22Rv1 (cell line): ENCODE measurements around the gene DNAJB1.

Experiments used
- H3K27ac ChIP-seq: fragments of 450-650 bp; 2 replicates; pipeline ENCODE4 v1.5.1; 2017
- CTCF ChIP-seq: fragments of 450-650 bp; IDR thresholded peaks from 2 replicates; pipeline ENCODE4 v1.5.1; 2017; ENCODE audit warnings: mild to moderate bottlenecking
- ZFX ChIP-seq: fragments of 450-650 bp; IDR thresholded peaks from 2 replicates; pipeline ENCODE4 v1.6.1; 2017; ENCODE audit warnings: antibody characterized with exemption, borderline replicate concordance

DNAJB1 gene

DNA sequence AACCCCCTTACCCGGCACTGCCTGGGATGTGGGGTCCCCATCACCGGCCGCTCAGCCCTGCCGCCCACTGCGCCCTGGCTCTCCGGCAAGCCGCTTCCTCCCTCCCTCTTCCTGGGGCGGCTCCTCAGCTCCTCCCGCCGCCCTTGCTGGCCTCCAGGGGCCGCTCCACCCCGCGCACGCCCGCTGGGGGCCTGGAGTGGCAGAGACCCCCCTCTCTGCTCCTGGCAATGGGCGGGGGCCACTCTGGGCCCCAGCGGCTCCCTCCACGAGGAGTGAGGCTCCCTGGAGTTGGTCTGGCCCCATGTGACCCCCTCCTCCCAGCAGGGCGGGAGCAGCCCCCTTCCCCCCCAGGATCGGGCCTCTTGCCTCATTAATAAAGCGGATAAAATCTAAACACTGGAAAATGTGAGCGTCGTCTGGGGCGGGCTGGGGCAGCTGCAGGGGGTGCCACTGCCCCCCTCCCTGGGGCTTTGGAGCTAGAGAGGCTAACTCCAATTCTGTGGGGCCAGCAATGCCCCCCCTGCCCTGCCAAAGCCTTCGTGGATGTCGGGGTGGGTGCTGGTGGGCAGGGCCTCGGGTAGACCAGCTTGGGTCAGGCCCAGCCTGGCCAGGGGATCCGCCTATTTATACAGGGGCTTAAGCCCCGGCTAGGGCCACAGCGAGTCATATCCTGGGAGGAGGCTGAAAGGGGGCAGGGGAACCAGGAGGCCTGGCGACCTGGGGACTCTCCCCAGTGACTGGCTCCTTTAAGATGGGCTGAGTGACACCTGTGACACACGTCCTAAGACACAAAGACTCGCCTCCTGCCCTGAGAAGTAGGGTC lies 42.7 kb downstream of the DNAJB1 start, which contains the start of gene PTGER1:
Gene PTGER1 (minus strand): TSS at position 104 of the 823 bp plus-strand sequence. CDS start 1,034 bp downstream, outside the sequence.
- no peak within 1 kb of the TSS for H3K27ac ChIP-seq
- TF ChIP-seq CTCF (peak; percentile 36), ZFX (no peak)

- TF ChIP-seq CTCF (no peak), ZFX (no peak)
These were observed 43.4 kb downstream of the DNAJB1 start for GRCh38 chr19:14474827-14475226.

GRCh38 chr19:14473978-14474578 lies 44.1 kb downstream of the DNAJB1 start:
- TF ChIP-seq ZFX (no peak), CTCF (peak; percentile 18; the same call in 1 of the 2 replicates)
- H3K27ac ChIP-seq: no peak overlapping the region; the same call in 1 of the 2 replicates

More at GRCh38 chr19:14474827-14475226, 43.4 kb downstream of the DNAJB1 start:
- no peak overlapping the region for H3K27ac ChIP-seq

DNA sequence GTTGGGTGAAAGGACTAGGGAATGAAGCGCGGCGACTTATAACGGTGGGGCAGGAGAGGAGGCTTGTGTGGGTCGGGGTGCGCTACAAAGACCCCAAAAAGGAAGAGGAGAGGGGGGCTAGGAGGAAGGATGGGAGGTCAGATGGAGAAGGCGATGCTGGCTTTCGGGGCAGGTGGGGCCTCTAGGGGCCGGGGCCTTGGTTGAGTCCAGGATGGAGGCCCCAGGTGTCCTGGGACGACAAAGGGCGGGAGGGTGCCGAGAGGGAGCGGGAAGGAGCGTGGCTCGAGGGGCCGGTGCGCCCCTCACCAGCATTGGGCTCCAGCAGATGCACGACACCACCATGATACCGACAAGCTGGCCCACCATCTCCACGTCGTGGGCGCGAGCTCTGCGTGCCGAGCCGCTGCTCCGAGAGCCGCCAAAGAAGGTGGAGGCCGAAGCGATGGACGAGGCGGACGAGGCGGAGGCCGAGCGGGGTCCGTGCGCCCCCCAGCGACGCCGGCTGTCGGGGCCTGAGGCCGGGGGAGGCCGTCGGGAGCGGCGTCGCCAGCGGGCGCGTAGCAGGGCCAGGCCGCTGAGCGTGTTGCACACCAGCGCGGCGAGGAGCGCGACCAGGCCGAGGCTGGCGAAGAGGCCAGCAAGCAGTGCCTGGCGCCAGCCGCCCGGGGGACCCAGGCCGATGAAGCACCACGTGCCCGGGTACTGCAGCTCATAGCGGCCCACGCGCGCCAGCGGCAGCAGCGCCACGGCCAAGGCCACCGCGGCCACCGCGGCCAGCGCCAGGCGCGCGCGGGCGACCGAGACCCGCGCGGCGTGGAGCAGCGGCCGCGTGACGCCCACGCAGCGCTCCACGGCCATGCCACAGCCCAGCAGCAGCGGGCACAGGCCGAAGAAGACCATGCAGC lies 44.9 kb downstream of the DNAJB1 start:
- no peak overlapping the region; the same call in 1 of the 2 replicates for H3K27ac ChIP-seq
- TF ChIP-seq ZFX (no peak), CTCF (peak; percentile 21; the same call in 1 of the 2 replicates)

DNA sequence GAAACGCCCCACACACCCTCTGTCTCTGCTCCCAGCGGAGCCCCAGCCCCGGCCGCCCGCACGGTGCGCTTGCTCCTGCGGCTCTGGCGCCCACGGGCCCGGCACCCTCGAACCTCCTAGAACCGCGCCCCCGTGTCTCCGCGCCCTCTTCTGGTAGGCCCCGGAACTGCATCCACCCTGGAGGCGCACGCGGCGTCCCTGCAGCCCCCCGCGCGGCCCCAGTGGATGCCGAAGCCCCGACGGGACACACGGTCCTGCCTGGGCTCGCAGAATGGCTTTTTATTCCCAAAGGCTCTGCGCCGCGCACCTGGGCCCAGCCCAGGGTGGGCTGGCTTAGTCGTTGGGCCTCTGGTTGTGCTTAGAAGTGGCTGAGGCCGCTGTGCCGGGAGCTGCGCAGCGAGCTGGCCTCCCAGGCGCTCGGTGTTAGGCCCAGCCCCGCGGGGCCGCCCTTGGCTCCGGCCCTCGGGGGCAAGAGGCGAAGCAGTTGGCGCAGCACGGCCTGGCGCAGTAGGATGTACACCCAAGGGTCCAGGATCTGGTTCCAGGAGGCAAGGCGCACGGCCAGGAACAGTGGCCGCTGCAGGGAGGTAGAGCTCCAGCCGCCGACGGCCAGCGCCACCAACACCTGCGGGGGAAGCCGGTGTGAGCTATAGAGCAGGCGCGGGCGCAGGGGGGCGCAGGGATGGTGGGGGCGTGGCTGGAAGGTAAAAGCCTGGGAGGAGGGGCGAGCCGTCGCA lies 45.8 kb downstream of the DNAJB1 start:
- peak overlapping the region; percentile 56 for H3K27ac ChIP-seq
- TF ChIP-seq CTCF (peak; percentile 97), ZFX (no peak)

GRCh38 chr19:14471436-14472187 lies 46.6 kb downstream of the DNAJB1 start:
- TF ChIP-seq ZFX: no peak
- no peak for TF ChIP-seq CTCF
- no peak overlapping the region for H3K27ac ChIP-seq
